Measurements from ENCODE around the gene GAGE12D. TPM values are rescaled to one million over a fixed set of nuclear protein-coding genes. Genes with fewer than 3 reads are reported as not detected.
"Not testable (repeated sequence)": the region's sequence is repeated elsewhere in the genome, so short reads cannot be mapped to it uniquely, and the experiment has no call there.

Gene GAGE12D
- total RNA-seq, 1 donor from 2014 or later, result not detected

GRCh38 chrX:49570100-49570499 is 28.6 kb downstream of the GAGE12D start, which contains the start of gene GAGE12G:
GAGE12G (plus strand) TSS chrX:49570400; CDS start chrX:49571555, 1,155 bp downstream.
- not testable (repeated sequence) for DNase-seq (ENCODE audit: low read depth); H3K36me3 ChIP-seq (ENCODE audit: insufficient read depth, low read length); H3K4me1 ChIP-seq (ENCODE audit: insufficient read depth, low read length)

DNA sequence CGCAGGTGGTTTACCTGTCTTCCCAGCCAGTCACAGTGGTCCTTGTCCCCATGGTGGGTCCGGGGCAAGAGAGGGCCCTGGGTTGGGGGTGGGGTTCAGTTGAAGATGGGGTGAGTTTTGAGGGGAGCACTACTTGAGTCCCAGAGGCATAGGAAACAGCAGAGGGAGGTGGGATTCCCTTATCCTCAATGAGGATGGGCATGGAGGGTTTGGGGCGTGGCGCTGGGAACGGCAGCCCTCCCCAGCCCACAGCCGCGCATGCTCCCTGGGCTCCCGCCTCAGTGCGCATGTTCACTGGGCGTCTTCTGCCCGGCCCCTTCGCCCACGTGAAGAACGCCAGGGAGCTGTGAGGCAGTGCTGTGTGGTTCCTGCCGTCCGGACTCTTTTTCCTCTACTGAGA is 38.1 kb downstream of the GAGE12D start, which contains the start of gene GAGE12H:
GAGE12H (plus strand) TSS at position 301 of the 400 bp plus-strand sequence. CDS start 1,155 bp downstream, outside the sequence.
- not testable (repeated sequence) for H3K4me1 Mint-ChIP-seq (ENCODE audit: low read depth, unreplicated experiment); H3K27ac Mint-ChIP-seq (ENCODE audit: unreplicated experiment); H3K4me3 Mint-ChIP-seq (ENCODE audit: unreplicated experiment); H3K36me3 Mint-ChIP-seq (ENCODE audit: low read depth, unreplicated experiment); H3K27me3 Mint-ChIP-seq (ENCODE audit: low read depth, unreplicated experiment); H2AFZ ChIP-seq (ENCODE audit: low read depth, low read length); H4K20me1 ChIP-seq (ENCODE audit: insufficient read depth, low read length); H3K27ac ChIP-seq (ENCODE audit: low read depth, low read length); H3K9me3 Mint-ChIP-seq (ENCODE audit: unreplicated experiment); H3K4me3 ChIP-seq (ENCODE audit: insufficient read depth, low read depth, low read length); H3K36me3 ChIP-seq (ENCODE audit: insufficient read depth, low read length); H3K9ac ChIP-seq (ENCODE audit: low read length); H3K79me2 ChIP-seq (ENCODE audit: insufficient read depth, low read length); H3K9me3 ChIP-seq (ENCODE audit: insufficient read depth, low read depth, low read length); DNase-seq (ENCODE audit: low read depth); H3K27me3 ChIP-seq (ENCODE audit: insufficient read depth, low read length); H3K4me2 ChIP-seq (ENCODE audit: low read length); H3K4me1 ChIP-seq (ENCODE audit: insufficient read depth, low read length); FAIRE-seq

More at GRCh38 chrX:49570100-49570499, 28.6 kb downstream of the GAGE12D start, which contains the start of gene GAGE12G:
- not testable (repeated sequence) for H2AFZ ChIP-seq (ENCODE audit: low read depth, low read length); H3K27ac ChIP-seq (ENCODE audit: low read depth, low read length); H3K36me3 Mint-ChIP-seq (ENCODE audit: low read depth, unreplicated experiment); H3K27me3 Mint-ChIP-seq (ENCODE audit: low read depth, unreplicated experiment); H3K9me3 Mint-ChIP-seq (ENCODE audit: unreplicated experiment); H3K9me3 ChIP-seq (ENCODE audit: insufficient read depth, low read depth, low read length); H3K4me3 Mint-ChIP-seq (ENCODE audit: unreplicated experiment); H3K9ac ChIP-seq (ENCODE audit: low read length); H4K20me1 ChIP-seq (ENCODE audit: insufficient read depth, low read length); H3K4me2 ChIP-seq (ENCODE audit: low read length); H3K27me3 ChIP-seq (ENCODE audit: insufficient read depth, low read length); H3K79me2 ChIP-seq (ENCODE audit: insufficient read depth, low read length); H3K4me3 ChIP-seq (ENCODE audit: insufficient read depth, low read depth, low read length); H3K4me1 Mint-ChIP-seq (ENCODE audit: low read depth, unreplicated experiment); FAIRE-seq; H3K27ac Mint-ChIP-seq (ENCODE audit: unreplicated experiment)

- H3K27ac Mint-ChIP-seq (ENCODE audit: unreplicated experiment); H3K27me3 Mint-ChIP-seq (ENCODE audit: low read depth, unreplicated experiment); H3K36me3 ChIP-seq (ENCODE audit: insufficient read depth, low read length); H3K27ac ChIP-seq (ENCODE audit: low read depth, low read length); H3K4me3 Mint-ChIP-seq (ENCODE audit: unreplicated experiment); H3K9ac ChIP-seq (ENCODE audit: low read length); H4K20me1 ChIP-seq (ENCODE audit: insufficient read depth, low read length); H3K9me3 ChIP-seq (ENCODE audit: insufficient read depth, low read depth, low read length); H3K4me1 ChIP-seq (ENCODE audit: insufficient read depth, low read length); H2AFZ ChIP-seq (ENCODE audit: low read depth, low read length); H3K4me3 ChIP-seq (ENCODE audit: insufficient read depth, low read depth, low read length); DNase-seq (ENCODE audit: low read depth); H3K4me1 Mint-ChIP-seq (ENCODE audit: low read depth, unreplicated experiment); H3K9me3 Mint-ChIP-seq (ENCODE audit: unreplicated experiment); H3K36me3 Mint-ChIP-seq (ENCODE audit: low read depth, unreplicated experiment); H3K79me2 ChIP-seq (ENCODE audit: insufficient read depth, low read length); H3K27me3 ChIP-seq (ENCODE audit: insufficient read depth, low read length); FAIRE-seq; H3K4me2 ChIP-seq (ENCODE audit: low read length): not testable (repeated sequence)
Observed at GRCh38 chrX:49589196-49589595, 47.7 kb downstream of the GAGE12D start, which contains the start of gene GAGE2A. GAGE2A (plus strand) TSS chrX:49589496; CDS start chrX:49590651, 1,155 bp downstream.

DNA sequence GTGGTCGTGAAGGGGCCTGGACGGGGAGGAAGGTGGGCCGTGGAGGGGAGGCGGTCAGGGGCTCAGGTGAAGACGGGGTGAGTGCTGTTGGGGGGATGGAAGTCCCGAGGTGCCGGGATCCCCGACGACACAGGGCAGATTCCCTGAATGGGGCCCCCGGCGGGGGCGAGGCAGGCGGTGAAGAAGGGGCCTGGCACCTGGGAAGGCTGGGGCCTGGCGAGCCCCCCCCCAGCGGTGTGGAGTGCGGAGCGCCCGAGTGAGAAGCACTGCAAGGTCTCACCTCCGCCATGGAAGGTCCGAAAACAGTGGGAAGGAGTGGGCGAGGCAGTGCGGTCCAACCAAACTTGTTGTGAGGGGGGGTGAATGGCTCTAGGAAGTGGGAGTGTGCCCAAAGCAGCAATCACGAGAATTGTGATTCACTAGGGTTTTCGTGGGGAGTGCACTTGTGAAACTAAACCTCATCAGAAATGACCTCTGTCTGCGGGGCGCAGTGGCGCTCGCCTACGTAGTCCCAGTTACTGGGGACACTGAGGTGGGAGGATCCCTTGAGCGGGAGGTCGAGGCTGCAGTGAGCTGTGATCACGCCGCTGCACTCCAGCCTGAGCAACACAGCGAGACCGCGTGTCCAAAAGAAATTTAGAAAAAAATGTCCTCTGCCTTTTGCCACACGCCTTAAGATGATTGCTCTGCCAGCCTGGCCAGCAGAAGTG is 48.4 kb downstream of the GAGE12D start:
- not testable (repeated sequence) for H3K27me3 ChIP-seq (ENCODE audit: insufficient read depth, low read length); H3K36me3 Mint-ChIP-seq (ENCODE audit: low read depth, unreplicated experiment); H3K4me3 Mint-ChIP-seq (ENCODE audit: unreplicated experiment); H3K4me1 ChIP-seq (ENCODE audit: insufficient read depth, low read length); H3K4me3 ChIP-seq (ENCODE audit: insufficient read depth, low read depth, low read length); H3K27ac Mint-ChIP-seq (ENCODE audit: unreplicated experiment); DNase-seq (ENCODE audit: low read depth); H3K27me3 Mint-ChIP-seq (ENCODE audit: low read depth, unreplicated experiment); H3K9ac ChIP-seq (ENCODE audit: low read length); H3K9me3 ChIP-seq (ENCODE audit: insufficient read depth, low read depth, low read length); H4K20me1 ChIP-seq (ENCODE audit: insufficient read depth, low read length); H3K36me3 ChIP-seq (ENCODE audit: insufficient read depth, low read length); H2AFZ ChIP-seq (ENCODE audit: low read depth, low read length); H3K4me1 Mint-ChIP-seq (ENCODE audit: low read depth, unreplicated experiment); H3K79me2 ChIP-seq (ENCODE audit: insufficient read depth, low read length); H3K27ac ChIP-seq (ENCODE audit: low read depth, low read length); H3K9me3 Mint-ChIP-seq (ENCODE audit: unreplicated experiment); FAIRE-seq; H3K4me2 ChIP-seq (ENCODE audit: low read length)

GRCh38 chrX:49590488-49590887 is 49.0 kb downstream of the GAGE12D start:
- H3K27me3 Mint-ChIP-seq (ENCODE audit: low read depth, unreplicated experiment); H4K20me1 ChIP-seq (ENCODE audit: insufficient read depth, low read length); H3K4me1 ChIP-seq (ENCODE audit: insufficient read depth, low read length); H3K4me1 Mint-ChIP-seq (ENCODE audit: low read depth, unreplicated experiment); H3K4me2 ChIP-seq (ENCODE audit: low read length); FAIRE-seq; H3K27me3 ChIP-seq (ENCODE audit: insufficient read depth, low read length); H3K27ac Mint-ChIP-seq (ENCODE audit: unreplicated experiment); DNase-seq (ENCODE audit: low read depth); H3K79me2 ChIP-seq (ENCODE audit: insufficient read depth, low read length); H3K9me3 Mint-ChIP-seq (ENCODE audit: unreplicated experiment); H3K27ac ChIP-seq (ENCODE audit: low read depth, low read length); H3K36me3 ChIP-seq (ENCODE audit: insufficient read depth, low read length); H3K9me3 ChIP-seq (ENCODE audit: insufficient read depth, low read depth, low read length); H3K4me3 Mint-ChIP-seq (ENCODE audit: unreplicated experiment); H3K36me3 Mint-ChIP-seq (ENCODE audit: low read depth, unreplicated experiment); H3K4me3 ChIP-seq (ENCODE audit: insufficient read depth, low read depth, low read length); H2AFZ ChIP-seq (ENCODE audit: low read depth, low read length); H3K9ac ChIP-seq (ENCODE audit: low read length): not testable (repeated sequence)
